Neuron (in vitro differentiated cells): ENCODE measurements around the gene MYH1.
"Not testable (repeated sequence)": the region's sequence is repeated elsewhere in the genome, so short reads cannot be mapped to it uniquely, and the experiment has no call there.

ENCODE experiments used
- H2AFZ ChIP-seq: one replicate; pipeline ENCODE4 v1.6.1; 2013; ENCODE audit warnings: low read depth, mild to moderate bottlenecking, inconsistent platforms, low read length, moderate library complexity
- H3K27me3 ChIP-seq: one replicate; pipeline ENCODE4 v1.6.1; 2013; ENCODE audit warnings: low read length; ENCODE audit not compliant: insufficient read depth
- H3K36me3 ChIP-seq: one replicate; pipeline ENCODE4 v1.6.1; 2013; ENCODE audit warnings: low read length; ENCODE audit not compliant: insufficient read depth
- H3K4me1 ChIP-seq: one replicate; pipeline ENCODE4 v1.6.1; 2013; ENCODE audit warnings: low read length; ENCODE audit not compliant: insufficient read depth
- H3K4me3 ChIP-seq: 2 replicates; pipeline ENCODE4 v1.5.1; 2013; ENCODE audit warnings: mild to moderate bottlenecking, low read length, moderate library complexity
- H3K9me3 ChIP-seq: one replicate; pipeline ENCODE4 v1.6.1; 2013; ENCODE audit warnings: low read length

The MYH1 gene

DNA sequence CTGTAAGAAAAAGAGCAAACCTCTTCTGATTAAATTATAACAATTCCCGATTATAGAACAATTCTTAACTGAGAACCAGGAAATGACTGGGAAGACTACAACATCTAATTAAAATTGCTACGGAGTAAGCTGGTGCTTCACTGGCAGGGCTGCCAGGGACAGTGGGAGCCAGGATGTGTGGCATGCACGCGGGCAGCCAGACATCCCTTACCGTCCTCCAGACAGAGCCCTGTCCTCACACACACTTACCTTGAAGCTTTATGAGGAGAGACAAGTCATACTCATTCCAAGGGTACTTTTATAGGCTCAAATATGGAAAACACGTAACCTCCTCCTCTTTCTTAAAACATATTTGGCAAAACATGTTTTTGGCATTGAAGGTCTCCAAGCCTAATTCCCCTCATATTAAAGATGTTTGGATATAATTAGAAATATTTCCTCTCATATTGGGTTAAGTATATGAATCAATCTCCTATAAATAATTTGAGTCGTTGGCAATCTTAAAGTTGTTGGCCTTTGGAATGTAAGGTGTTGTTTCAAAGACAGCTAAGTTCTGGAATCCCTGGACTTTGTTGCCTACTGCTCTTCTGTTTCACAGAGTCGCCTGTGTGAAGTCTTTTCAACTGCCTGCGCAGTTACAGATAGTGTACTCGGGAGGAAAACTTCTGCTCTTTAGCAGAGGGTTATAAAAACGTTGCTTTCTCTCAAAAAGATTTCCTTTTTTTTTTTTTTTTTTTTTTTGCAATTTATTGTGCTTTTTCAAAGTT is at the start of gene MYH1:
Gene MYH1 (minus strand): TSS at position 272 of the 767 bp plus-strand sequence. CDS start 1,900 bp downstream, outside the sequence.
- Histone ChIP-seq H3K9me3 (no peaks in the 10 kb centered on the region), H2AFZ (no peak within 1 kb of the TSS), H3K4me1 (no peaks in the 10 kb centered on the region), H3K4me3 (no peak within 1 kb of the TSS), H3K36me3 (no peaks in the 10 kb centered on the region), H3K27me3 (peaks cover 7% of the 10 kb centered on the region)

DNA sequence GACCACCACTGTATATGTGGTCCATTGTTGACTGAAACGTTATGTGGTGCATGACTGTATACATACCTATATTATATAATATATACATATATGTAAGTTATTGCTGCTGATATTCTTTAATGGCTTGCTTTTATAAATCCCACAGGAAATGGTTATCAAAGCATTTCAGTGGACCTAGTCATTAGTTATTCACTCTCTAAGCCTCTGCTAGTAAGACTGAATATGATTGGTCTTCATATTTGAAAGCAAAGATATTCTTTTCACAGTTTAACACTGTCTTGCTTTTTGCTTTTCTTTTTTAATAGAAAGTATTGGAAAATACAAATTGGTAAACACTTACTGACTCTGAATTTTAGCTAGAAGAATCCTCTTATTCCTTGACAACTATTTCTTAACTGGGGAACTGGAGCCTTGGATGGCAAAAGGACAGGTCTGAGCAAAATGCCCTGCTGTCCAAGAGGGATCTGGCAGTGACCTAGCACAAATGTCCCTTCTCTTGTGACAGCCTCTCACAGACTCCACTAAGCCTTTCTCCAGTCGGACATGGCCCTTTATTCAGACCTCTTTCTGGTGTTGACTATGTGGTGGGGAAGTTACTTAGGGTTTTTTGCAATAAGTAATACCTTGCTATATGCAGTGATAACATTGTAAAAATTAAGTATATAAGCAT is 45.8 kb upstream of the MYH1 start:
- no peak overlapping the region for H2AFZ ChIP-seq
- no peaks in the 10 kb centered on the region for H3K36me3 ChIP-seq
- H3K4me1 ChIP-seq: no peaks in the 10 kb centered on the region

DNA sequence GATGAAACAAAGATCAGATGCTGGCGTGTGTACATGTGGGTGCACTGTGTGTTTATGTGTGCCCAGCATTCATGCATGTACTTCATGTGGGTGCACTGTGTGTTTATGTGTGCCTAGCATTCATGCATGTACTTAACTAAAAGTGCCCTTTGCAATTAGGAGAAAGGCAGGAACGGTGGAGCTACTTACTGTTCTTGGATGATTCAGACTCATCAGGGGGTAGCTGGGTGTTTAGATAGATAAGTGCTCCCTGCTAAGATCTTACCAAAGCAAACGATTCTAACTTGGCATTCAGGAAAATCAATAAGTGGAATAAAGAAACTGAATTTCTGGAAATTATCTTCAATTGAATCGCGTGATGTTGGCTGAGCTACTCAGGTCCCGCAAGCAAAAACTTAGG is 39.7 kb upstream of the MYH1 start:
- no peak overlapping the region for H2AFZ ChIP-seq
- no peaks in the 10 kb centered on the region for H3K4me1 ChIP-seq
- no peaks in the 10 kb centered on the region for H3K36me3 ChIP-seq
- H3K9me3 ChIP-seq: no peaks in the 10 kb centered on the region
- no peak overlapping the region for H3K4me3 ChIP-seq
- H3K27me3 ChIP-seq: no peaks in the 10 kb centered on the region

More for the DNA sequence above, 45.8 kb upstream of the MYH1 start:
- H3K9me3 ChIP-seq: no peaks in the 10 kb centered on the region
- H3K4me3 ChIP-seq: no peak overlapping the region
- no peaks in the 10 kb centered on the region for H3K27me3 ChIP-seq

DNA sequence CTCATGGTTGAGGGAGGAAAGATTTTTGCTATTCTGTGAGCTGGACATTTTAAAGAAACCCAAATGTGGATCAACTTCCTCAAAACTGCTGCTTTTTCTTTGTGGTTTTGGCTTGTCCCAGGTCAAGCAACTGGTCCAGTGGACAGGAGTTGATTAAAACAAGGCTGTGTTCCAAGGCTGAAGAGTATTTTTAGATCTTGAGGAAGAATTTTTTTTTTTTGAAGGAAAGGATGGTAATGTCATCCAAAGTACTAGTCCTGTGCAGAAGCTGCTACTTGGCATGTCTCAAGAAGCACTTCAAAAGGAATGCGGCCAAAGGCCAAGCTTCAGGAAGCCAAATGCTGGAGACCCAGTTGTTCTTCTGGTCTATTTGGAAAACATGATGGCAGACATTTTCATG is 39.1 kb upstream of the MYH1 start:
- Histone ChIP-seq H3K4me1 (no peaks in the 10 kb centered on the region), H3K27me3 (no peaks in the 10 kb centered on the region), H3K9me3 (no peaks in the 10 kb centered on the region), H3K4me3 (no peak overlapping the region), H3K36me3 (no peaks in the 10 kb centered on the region), H2AFZ (no peak overlapping the region)

DNA sequence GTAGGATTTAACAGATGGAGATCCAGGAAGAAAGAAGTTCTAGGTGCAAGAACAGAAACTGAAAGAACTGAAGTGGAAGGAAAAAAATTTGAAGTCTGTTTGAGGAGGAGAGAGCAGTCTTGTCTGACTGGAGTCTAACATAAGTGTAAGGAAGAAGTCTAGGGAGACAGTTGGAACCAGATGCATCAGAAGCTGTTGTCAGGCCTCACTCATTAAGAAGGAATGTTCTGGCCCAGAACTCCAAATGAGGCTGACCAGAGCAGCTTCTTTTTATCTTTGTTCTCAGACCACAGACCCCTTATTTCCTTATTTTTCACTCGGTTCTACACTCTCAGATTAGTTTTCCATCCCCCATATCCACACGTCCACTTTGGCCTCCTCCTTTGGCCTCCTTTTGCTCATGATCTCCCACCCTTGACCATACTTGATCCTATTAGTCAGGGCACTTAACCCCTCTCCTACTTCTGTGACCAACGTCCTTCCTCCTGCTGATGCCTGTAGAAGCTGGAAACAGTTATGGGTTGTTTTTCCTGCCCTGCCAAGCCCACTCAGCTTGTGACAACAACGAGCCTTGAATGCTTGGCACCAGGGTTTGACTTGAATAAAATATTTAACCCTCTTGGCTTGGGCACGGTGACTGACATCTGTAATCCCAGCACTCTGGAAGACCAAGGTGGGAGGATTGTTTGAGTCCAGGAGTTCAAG is 38.1 kb upstream of the MYH1 start:
- Histone ChIP-seq H3K36me3 (no peaks in the 10 kb centered on the region), H2AFZ (no peak overlapping the region), H3K4me1 (no peaks in the 10 kb centered on the region), H3K27me3 (no peaks in the 10 kb centered on the region), H3K9me3 (no peaks in the 10 kb centered on the region), H3K4me3 (no peak overlapping the region)

DNA sequence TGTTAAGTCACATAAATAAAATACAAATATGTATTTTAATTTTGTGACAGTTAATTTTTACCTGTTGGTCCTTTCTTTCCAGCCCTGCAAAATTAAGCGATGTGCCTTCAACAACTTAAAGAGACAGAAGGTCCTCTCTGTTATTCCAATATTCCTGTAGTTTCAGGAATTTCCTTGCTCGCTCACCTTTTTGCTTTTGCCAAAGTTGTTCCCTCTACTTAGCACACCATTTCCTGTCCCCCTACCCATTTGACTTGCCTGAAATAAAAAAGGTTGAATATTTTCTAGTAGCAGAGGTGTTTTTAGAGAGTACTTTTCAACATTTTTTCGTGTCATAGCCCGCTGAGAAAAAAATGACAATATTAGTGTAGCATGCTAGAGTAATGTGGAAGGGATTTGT is 31.7 kb upstream of the MYH1 start:
- H3K27me3 ChIP-seq: no peaks in the 10 kb centered on the region
- H3K9me3 ChIP-seq: no peaks in the 10 kb centered on the region
- no peaks in the 10 kb centered on the region for H3K36me3 ChIP-seq
- H2AFZ ChIP-seq: no peak overlapping the region
- peaks cover 13% of the 10 kb centered on the region for H3K4me1 ChIP-seq
- H3K4me3 ChIP-seq: no peak overlapping the region

DNA sequence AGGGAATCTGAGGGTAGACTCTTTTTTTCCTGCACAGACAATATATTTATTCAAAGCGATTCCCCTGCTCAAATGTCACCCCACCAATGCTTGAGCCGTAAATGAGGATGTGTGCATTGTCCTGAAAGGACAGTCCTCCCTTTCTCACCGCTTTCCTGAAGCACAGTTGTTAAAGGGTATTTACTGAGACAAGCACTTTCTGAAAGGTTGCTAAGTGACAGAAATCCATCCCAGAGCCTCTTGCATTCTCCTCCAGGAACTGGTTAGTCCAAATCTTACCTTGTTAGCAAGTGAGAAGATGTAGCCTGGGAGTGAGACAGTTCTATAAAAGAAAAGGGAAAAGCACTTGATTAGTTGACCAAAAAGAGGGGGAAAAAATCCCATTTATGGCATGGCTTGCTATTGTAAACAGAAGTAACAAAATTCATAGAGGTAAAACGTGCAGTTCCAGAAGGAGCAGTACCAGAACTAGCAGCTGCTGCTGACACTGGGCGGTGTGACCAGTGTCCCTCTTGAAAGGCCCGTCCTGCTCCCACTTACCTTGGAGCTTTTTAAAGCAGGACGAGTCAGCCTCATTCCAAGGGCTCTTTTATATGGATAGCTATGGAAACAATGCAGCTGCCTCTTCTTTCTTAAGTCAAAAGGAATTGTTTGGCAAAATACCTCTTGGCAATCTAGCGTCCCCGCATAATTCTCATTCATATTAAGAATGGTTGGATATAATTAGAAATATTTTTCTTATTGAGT is 30.9 kb upstream of the MYH1 start, which contains the start of gene MYH2:
Gene MYH2 (minus strand): TSS at position 563 of the 747 bp plus-strand sequence. CDS start 1,738 bp downstream, outside the sequence.
- H3K4me1 ChIP-seq: peaks cover 13% of the 10 kb centered on the region

DNA sequence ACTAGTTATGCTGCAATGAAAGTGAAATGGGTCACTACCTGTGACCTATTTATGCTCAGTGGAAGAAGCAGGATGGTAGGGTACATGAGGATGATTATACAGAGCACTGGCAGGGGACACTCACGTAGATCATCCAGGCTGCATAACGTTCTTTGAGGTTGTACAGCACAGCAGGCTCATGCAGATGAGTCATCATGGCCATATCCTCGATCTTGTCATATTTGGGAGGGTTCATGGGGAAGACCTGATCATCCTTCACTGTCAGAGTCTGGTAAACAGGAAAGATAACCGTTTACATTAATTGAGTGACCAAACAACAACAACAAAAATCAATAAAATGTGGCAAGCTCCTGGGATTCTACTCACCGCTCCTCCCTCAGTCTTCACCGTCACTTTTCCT is 29.0 kb upstream of the MYH1 start:
- Histone ChIP-seq H2AFZ (no peak overlapping the region), H3K36me3 (no peaks in the 10 kb centered on the region), H3K4me3 (no peak overlapping the region), H3K4me1 (peaks cover 13% of the 10 kb centered on the region), H3K27me3 (no peaks in the 10 kb centered on the region), H3K9me3 (no peaks in the 10 kb centered on the region)

More for the DNA sequence above, 30.9 kb upstream of the MYH1 start, which contains the start of gene MYH2:
- Histone ChIP-seq H3K4me3 (no peak within 1 kb of the TSS), H3K36me3 (no peaks in the 10 kb centered on the region), H3K9me3 (no peaks in the 10 kb centered on the region), H3K27me3 (no peaks in the 10 kb centered on the region), H2AFZ (no peak within 1 kb of the TSS)

DNA sequence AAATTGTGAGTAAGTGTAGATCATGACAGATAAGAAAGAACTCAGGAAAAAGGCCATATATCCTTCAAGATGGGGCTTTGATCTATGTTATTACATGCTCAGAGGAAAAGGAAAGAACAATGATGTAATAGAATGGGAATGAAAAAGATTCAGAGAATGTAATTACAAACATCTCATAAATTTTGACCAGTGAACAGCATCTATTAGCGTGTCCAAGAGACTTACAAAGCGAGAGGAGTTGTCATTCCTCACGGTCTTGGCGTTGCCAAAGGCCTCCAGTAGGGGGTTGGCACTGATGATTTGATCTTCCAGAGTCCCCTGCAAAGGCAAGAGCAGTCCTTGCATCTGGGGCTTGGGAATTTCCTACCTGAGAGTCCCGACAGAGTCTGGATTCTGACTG is 25.1 kb upstream of the MYH1 start:
- H3K9me3 ChIP-seq, H3K27me3 ChIP-seq, H3K36me3 ChIP-seq, H2AFZ ChIP-seq, H3K4me3 ChIP-seq, H3K4me1 ChIP-seq: not testable (repeated sequence)

DNA sequence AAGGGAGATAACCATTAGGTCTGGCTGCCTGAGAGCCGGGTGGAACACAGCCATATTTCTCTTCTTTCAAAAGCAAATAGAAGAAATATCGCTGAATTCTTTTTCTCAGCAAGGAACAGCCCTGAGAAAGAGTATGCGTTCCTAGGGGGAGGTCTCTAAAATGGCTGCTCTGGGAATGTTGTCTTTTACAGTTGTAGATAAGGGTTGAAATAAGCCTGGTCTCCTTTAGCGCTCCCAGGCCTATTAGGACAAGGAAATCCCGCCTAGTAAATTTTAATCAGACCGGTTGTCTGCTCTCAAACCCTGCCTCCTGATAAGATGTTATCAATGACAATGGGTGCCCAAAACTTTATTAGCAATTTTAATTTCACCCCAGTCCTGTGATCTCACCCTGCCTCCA is 22.8 kb upstream of the MYH1 start:
- not testable (repeated sequence) for H2AFZ ChIP-seq, H3K4me3 ChIP-seq, H3K27me3 ChIP-seq, H3K4me1 ChIP-seq, H3K36me3 ChIP-seq, H3K9me3 ChIP-seq

DNA sequence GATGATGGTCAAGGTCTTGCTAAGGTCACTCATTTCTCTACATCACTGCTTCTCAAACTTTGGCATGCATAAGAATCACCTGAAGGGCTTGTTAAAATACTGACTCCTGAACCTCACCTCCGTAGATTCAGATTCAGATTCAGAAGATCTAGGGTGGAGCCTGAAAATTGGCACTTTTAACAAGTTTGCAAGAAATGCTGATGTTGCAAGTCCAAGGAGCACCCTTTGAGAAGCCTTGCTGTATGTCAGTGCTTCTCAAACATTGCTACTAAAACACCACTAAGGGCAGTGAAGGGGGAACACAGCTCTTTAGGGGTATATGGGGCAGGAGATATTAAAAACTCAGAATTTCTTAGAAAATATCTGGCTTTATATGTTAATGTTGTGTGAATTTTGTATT is 13.7 kb upstream of the MYH1 start:
- Histone ChIP-seq H3K4me3 (no peak overlapping the region), H3K27me3 (no peaks in the 10 kb centered on the region), H3K36me3 (no peaks in the 10 kb centered on the region)

DNA sequence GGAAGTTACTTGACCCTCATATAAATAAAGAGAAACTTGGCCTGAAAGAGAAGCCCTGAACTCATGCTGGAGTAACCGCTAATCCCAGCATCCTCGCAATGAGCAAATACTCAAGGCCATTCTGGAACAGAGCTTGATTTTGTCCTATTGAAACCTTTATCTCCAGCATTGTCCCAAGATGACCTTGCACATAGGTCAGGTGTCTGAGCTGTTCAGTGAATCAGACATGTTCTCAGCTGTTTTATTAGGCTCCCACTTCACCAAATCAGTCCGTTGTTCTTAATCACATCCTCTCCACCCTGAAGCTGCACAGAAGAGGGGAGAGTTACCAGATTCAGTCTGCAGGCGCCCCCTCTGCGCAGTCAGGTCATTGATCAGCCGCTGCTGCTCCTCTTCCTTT is 9.1 kb upstream of the MYH1 start:
- Histone ChIP-seq H2AFZ (no peak overlapping the region), H3K27me3 (no peaks in the 10 kb centered on the region), H3K4me1 (no peaks in the 10 kb centered on the region)

More for the DNA sequence above, 13.7 kb upstream of the MYH1 start:
- Histone ChIP-seq H3K9me3 (no peaks in the 10 kb centered on the region), H3K4me1 (no peaks in the 10 kb centered on the region), H2AFZ (no peak overlapping the region)

DNA sequence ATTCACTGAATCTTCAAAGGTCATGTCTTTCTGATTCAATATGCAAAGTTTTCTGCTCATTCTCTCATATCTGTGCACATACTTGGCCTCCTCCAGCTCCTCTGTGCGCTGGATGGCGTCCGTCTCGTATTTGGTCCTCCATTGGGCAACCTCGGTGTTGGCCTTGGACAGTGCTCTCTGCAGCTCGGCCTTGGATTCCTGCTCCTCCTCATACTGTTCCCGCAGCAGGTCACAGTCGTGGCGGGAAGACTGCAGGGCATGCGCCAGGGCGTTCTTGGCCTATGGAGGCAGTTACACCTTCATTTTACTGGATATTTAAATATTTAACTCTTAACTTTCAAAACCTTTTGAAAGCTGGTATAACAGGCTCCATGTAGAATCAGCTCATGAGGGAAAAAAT is 8.2 kb upstream of the MYH1 start:
- H3K4me1 ChIP-seq: no peaks in the 10 kb centered on the region
- no peak overlapping the region for H2AFZ ChIP-seq
- H3K27me3 ChIP-seq: no peaks in the 10 kb centered on the region
- no peaks in the 10 kb centered on the region for H3K9me3 ChIP-seq
- H3K4me3 ChIP-seq: no peak overlapping the region
- H3K36me3 ChIP-seq: no peaks in the 10 kb centered on the region

More for the DNA sequence above, 9.1 kb upstream of the MYH1 start:
- H3K4me3 ChIP-seq: no peak overlapping the region
- H3K9me3 ChIP-seq: no peaks in the 10 kb centered on the region
- no peaks in the 10 kb centered on the region for H3K36me3 ChIP-seq
